Stomach (tissue), 4 donors: ENCODE measurements around the gene AGPAT2.
A peak's percentile ranks its signal among the peaks of the same experiment; 100 is the strongest.

Experiments used
- CTCF ChIP-seq, 7 experiments: fragments of 450-650 bp in 4 of 7; fragments of 200-600 bp in 3 of 7; sonication (generic) in 3 of 7; IDR thresholded peaks; one replicate each; pipeline ENCODE4 v1.5.1; 2016 to 2019; ENCODE audit warnings: antibody characterized with exemption in 7 of 7, control low read depth in 2 of 7, mild to moderate bottlenecking in 1 of 7
- POLR2AphosphoS5 ChIP-seq, 3 donors: sonication (generic); formaldehyde crosslinking; IDR thresholded peaks; one replicate each; pipeline ENCODE4 v1.6.1; 2016; ENCODE audit warnings: antibody characterized with exemption in 3 of 3

GRCh38 chr9:136686794-136687711 is at the start of gene AGPAT2:
- no peak for TF ChIP-seq CTCF (IDR thresholded peaks at IDR 0.05)
- peak in 2 of 3 donors; percentile 42 to 68 for TF ChIP-seq POLR2AphosphoS5 (IDR thresholded peaks at IDR 0.05)
